Limb (tissue), 2 donors: ENCODE measurements around the gene AADACL3.
"Not testable (repeated sequence)": the region's sequence is repeated elsewhere in the genome, so short reads cannot be mapped to it uniquely, and the experiment has no call there.

ENCODE experiments used
- DNase-seq, 2 donors: peaks; one replicate each; pipeline ENCODE4 v3.0.0-alpha.2; 2016; ENCODE audit errors: extremely low spot score in 2 of 2

Gene AADACL3

GRCh38 chr1:12715896-12716437, at the start of gene AADACL3:
Gene AADACL3, plus strand, starts transcription at chr1:12716110. Its CDS starts 67 bp downstream, at chr1:12716177.
- no peak for DNase-seq

- DNase-seq, result no peak
These were observed 49.7 kb upstream of the AADACL3 start for GRCh38 chr1:12666141-12666735.

GRCh38 chr1:12669529-12670068, 46.3 kb upstream of the AADACL3 start:
- DNase-seq, result no peak

- no peak for DNase-seq
These were observed 41.6 kb upstream of the AADACL3 start for GRCh38 chr1:12674358-12674757.

- not testable (repeated sequence) for DNase-seq
These were observed 39.8 kb upstream of the AADACL3 start for GRCh38 chr1:12676122-12676521.

GRCh38 chr1:12677565-12677964, 38.3 kb upstream of the AADACL3 start:
- no peak for DNase-seq

- no peak for DNase-seq
These were observed 37.6 kb upstream of the AADACL3 start for GRCh38 chr1:12678350-12678749.

- no peak for DNase-seq
These were observed 37.1 kb upstream of the AADACL3 start for GRCh38 chr1:12678820-12679219.

GRCh38 chr1:12690156-12690555, 25.8 kb upstream of the AADACL3 start:
- no peak for DNase-seq

GRCh38 chr1:12692967-12693782, 22.7 kb upstream of the AADACL3 start:
- DNase-seq, result no peak

GRCh38 chr1:12696658-12697057, 19.3 kb upstream of the AADACL3 start:
- no peak for DNase-seq

- no peak for DNase-seq
These were observed 18.5 kb upstream of the AADACL3 start for GRCh38 chr1:12697397-12697796.

GRCh38 chr1:12703821-12704451, 12.0 kb upstream of the AADACL3 start:
- no peak for DNase-seq

GRCh38 chr1:12706061-12706460, 9.8 kb upstream of the AADACL3 start:
- no peak for DNase-seq

GRCh38 chr1:12708396-12709090, 7.4 kb upstream of the AADACL3 start:
- DNase-seq, result no peak

GRCh38 chr1:12709091-12709491, 6.8 kb upstream of the AADACL3 start:
- no peak for DNase-seq

GRCh38 chr1:12709696-12710095, 6.2 kb upstream of the AADACL3 start:
- DNase-seq, result no peak

GRCh38 chr1:12711536-12711935, 4.4 kb upstream of the AADACL3 start:
- DNase-seq, result no peak

GRCh38 chr1:12712076-12712475, 3.8 kb upstream of the AADACL3 start:
- DNase-seq, result no peak

GRCh38 chr1:12712929-12713328, 3.0 kb upstream of the AADACL3 start:
- DNase-seq, result no peak

GRCh38 chr1:12713651-12714050, 2.3 kb upstream of the AADACL3 start:
- not testable (repeated sequence) for DNase-seq
